ENCODE measurements around the gene TAMALIN. TPM values are rescaled to one million over a fixed set of nuclear protein-coding genes. Genes with fewer than 3 reads are reported as not detected.

The TAMALIN gene
- total RNA-seq, 1 experiment from 2014 or later: 0.58 TPM

- no peak overlapping the region for H3K9ac ChIP-seq (ENCODE audit: low read length)
- BruUV-seq (replicated peaks): no TSS peak
- H3K27ac ChIP-seq (ENCODE audit: low read length): no peak overlapping the region
- H4K20me1 ChIP-seq (ENCODE audit: low read length): no peaks in the 10 kb centered on the region
- H2AFZ ChIP-seq (ENCODE audit: low read length): no peak overlapping the region
- DNase-seq (no peak), ATAC-seq (no peak)
- H3F3A ChIP-seq (ENCODE audit: low read length, unreplicated experiment): no peaks in the 10 kb centered on the region
- POLR2A ChIA-PET (ENCODE audit: unreplicated experiment): no interaction called here
- no peaks in the 10 kb centered on the region for H3K4me1 ChIP-seq (ENCODE audit: insufficient read depth, low read length)
- intact Hi-C loops (cut with micrococcal nuclease): no loop called here
- no peak overlapping the region for H3K4me2 ChIP-seq (ENCODE audit: low read length)
- no peak overlapping the region for H3K4me3 ChIP-seq (ENCODE audit: low read length)
- H3K36me3 ChIP-seq (ENCODE audit: low read depth, low read length): no peaks in the 10 kb centered on the region
- H3K9me2 ChIP-seq (replicated peaks; ENCODE audit: low read length): no peaks in the 10 kb centered on the region
- no peaks in the 10 kb centered on the region for H3K9me3 ChIP-seq (ENCODE audit: low read length)
- CTCF ChIA-PET: interaction anchor here (0.9 to 2.5 kb wide), 3 partner anchors 15 to 22 kb away, joined by 3 to 18 read pairs (median 6); no protein-coding TSS in a partner anchor
- no peaks in the 10 kb centered on the region for H3K27me3 ChIP-seq (ENCODE audit: low read length)
- H3K79me2 ChIP-seq (ENCODE audit: low read length): no peaks in the 10 kb centered on the region
- TF ChIP-seq EZH2phosphoT487 (IDR thresholded peaks at IDR 0.05; ENCODE audit: borderline replicate concordance, low read length) (no peak), EZH2 (IDR thresholded peaks at IDR 0.05; ENCODE audit: low read length, unreplicated experiment) (no peak), CTCF (conservative IDR thresholded peaks at IDR 0.05; ENCODE audit: low read depth, low read length) (no peak)
Measured at GRCh38 chr12:52003016-52003550, 3.7 kb upstream of the TAMALIN start.

- no peaks in the 10 kb centered on the region for H3F3A ChIP-seq (ENCODE audit: low read length, unreplicated experiment)
- no peaks in the 10 kb centered on the region for H4K20me1 ChIP-seq (ENCODE audit: low read length)
- no peaks in the 10 kb centered on the region for H3K4me1 ChIP-seq (ENCODE audit: insufficient read depth, low read length)
- H3K9me2 ChIP-seq (replicated peaks; ENCODE audit: low read length): no peaks in the 10 kb centered on the region
- POLR2A ChIA-PET (ENCODE audit: unreplicated experiment): no interaction called here
- H3K9ac ChIP-seq (ENCODE audit: low read length): no peak overlapping the region
- BruUV-seq (replicated peaks): no TSS peak
- H3K9me3 ChIP-seq (ENCODE audit: low read length): no peaks in the 10 kb centered on the region
- no peak overlapping the region for H3K4me3 ChIP-seq (ENCODE audit: low read length)
- DNase-seq (no peak), ATAC-seq (no peak; the same call in 1 of the 2 replicates)
- intact Hi-C loops (cut with micrococcal nuclease): no loop called here
- no peaks in the 10 kb centered on the region for H3K27me3 ChIP-seq (ENCODE audit: low read length)
- no peaks in the 10 kb centered on the region for H3K79me2 ChIP-seq (ENCODE audit: low read length)
- no peak overlapping the region for H2AFZ ChIP-seq (ENCODE audit: low read length)
- H3K4me2 ChIP-seq (ENCODE audit: low read length): no peak overlapping the region
- TF ChIP-seq EZH2phosphoT487 (IDR thresholded peaks at IDR 0.05; ENCODE audit: borderline replicate concordance, low read length) (no peak), EZH2 (IDR thresholded peaks at IDR 0.05; ENCODE audit: low read length, unreplicated experiment) (no peak), CTCF (conservative IDR thresholded peaks at IDR 0.05; ENCODE audit: low read depth, low read length) (no peak)
- no peak overlapping the region for H3K27ac ChIP-seq (ENCODE audit: low read length)
- H3K36me3 ChIP-seq (ENCODE audit: low read depth, low read length): no peaks in the 10 kb centered on the region
- CTCF ChIA-PET: interaction anchor here (0.6 to 2.5 kb wide), 7 partner anchors 9 to 91 kb away, joined by 3 to 18 read pairs (median 6); no protein-coding TSS in a partner anchor
Measured at GRCh38 chr12:52003591-52003990, 3.2 kb upstream of the TAMALIN start.

- DNase-seq (peak; percentile 65), ATAC-seq (peak; percentile 87)
- ChIA-PET CTCF (interaction anchor here (0.6 to 2.5 kb wide), 9 partner anchors 9 to 90 kb away, joined by 3 to 18 read pairs (median 5); no protein-coding TSS in a partner anchor), POLR2A (ENCODE audit: unreplicated experiment) (interaction anchor here (0.6 kb wide), 1 partner anchor 16 kb away, joined by 3 read pairs; no protein-coding TSS in a partner anchor)
- Histone ChIP-seq H3K27ac (ENCODE audit: low read length) (no peak overlapping the region), H3K27me3 (ENCODE audit: low read length) (no peaks in the 10 kb centered on the region), H3K4me1 (ENCODE audit: insufficient read depth, low read length) (no peaks in the 10 kb centered on the region), H3K79me2 (ENCODE audit: low read length) (no peaks in the 10 kb centered on the region), H3K9me2 (replicated peaks; ENCODE audit: low read length) (no peaks in the 10 kb centered on the region), H3K4me2 (ENCODE audit: low read length) (no peak overlapping the region), H3K9ac (ENCODE audit: low read length) (no peak overlapping the region), H3K4me3 (ENCODE audit: low read length) (no peak overlapping the region), H3F3A (ENCODE audit: low read length, unreplicated experiment) (no peaks in the 10 kb centered on the region), H3K9me3 (ENCODE audit: low read length) (no peaks in the 10 kb centered on the region), H4K20me1 (ENCODE audit: low read length) (no peaks in the 10 kb centered on the region), H3K36me3 (ENCODE audit: low read depth, low read length) (no peaks in the 10 kb centered on the region), H2AFZ (ENCODE audit: low read length) (no peak overlapping the region)
- no peak for TF ChIP-seq EZH2phosphoT487 (IDR thresholded peaks at IDR 0.05; ENCODE audit: borderline replicate concordance, low read length)
- no peak for TF ChIP-seq EZH2 (IDR thresholded peaks at IDR 0.05; ENCODE audit: low read length, unreplicated experiment)
- TF ChIP-seq CTCF (conservative IDR thresholded peaks at IDR 0.05; ENCODE audit: low read depth, low read length): peak; percentile 78
- intact Hi-C loops (cut with micrococcal nuclease): loop anchor here (1.0 kb wide), 1 partner anchor 19 kb away; no protein-coding TSS in a partner anchor
- no TSS peak for BruUV-seq (replicated peaks)
Measured at GRCh38 chr12:52004042-52004648, 2.6 kb upstream of the TAMALIN start.
